OCI-LY1 (cell line): ENCODE data around the gene LIPN.

Source experiments
- CTCF ChIP-seq: fragments of 200-600 bp; sonication (generic), shearing (Covaris generic); IDR thresholded peaks from 2 replicates; pipeline ENCODE4 v1.5.1; 2017; ENCODE audit warnings: mild to moderate bottlenecking, antibody characterized with exemption, low read length, moderate library complexity, mixed read lengths
- EZH2 ChIP-seq: fragments of 200-600 bp; sonication (generic), shearing (Covaris generic); IDR thresholded peaks from 2 replicates; pipeline ENCODE4 v1.8.0; 2017; ENCODE audit warnings: borderline replicate concordance, mixed run types, mild to moderate bottlenecking, antibody characterized with exemption, low read length, moderate library complexity, mixed read lengths

- TF ChIP-seq CTCF (no peak), EZH2 (no peak)
Measured at GRCh38 chr10:88786032-88786770, 26.4 kb downstream of the LIPN start.
